ENCODE measurements around the gene ETV2. TPM values are rescaled to one million over a fixed set of nuclear protein-coding genes. Genes with fewer than 3 reads are reported as not detected.
"Not testable (repeated sequence)": the region's sequence is repeated elsewhere in the genome, so short reads cannot be mapped to it uniquely, and the experiment has no call there.

The ETV2 gene
- total RNA-seq, 4 donors from 2014 or later = 1.1 to 35.2 (median 3.5) TPM; not detected in 1

- WGBS, 2 donors (ENCODE audit: low coverage in 1 of 2) = 71 to 73% methylated on average over 9 of the region's 9 CpGs
- intact Hi-C loops (cut with DNase I; ENCODE audit: low total_unique reads) = no loop called here
- no peak overlapping the region for H3K4me3 ChIP-seq
- H3K9me3 ChIP-seq = no peaks in the 10 kb centered on the region
- no peak overlapping the region for H3K27ac ChIP-seq
- in situ Hi-C loops (cut with MboI; ENCODE audit: low pct_ligation_motif_present in 1 of 4, low pct_unique_long_range_greater_than_20kb in 1 of 4, low sequenced_read_pairs in 3 of 4) = no loop called here
- H3K36me3 ChIP-seq = peaks cover 0 to 41% (median 20%) of the 10 kb centered on the region in 4 donors
- H3K27me3 ChIP-seq = no peaks in the 10 kb centered on the region
- peaks cover 0 to 25% (median 20%) of the 10 kb centered on the region in 4 donors for H3K4me1 ChIP-seq
- DNase-seq = no peak
- TF ChIP-seq POLR2A (IDR thresholded peaks at IDR 0.05) (no peak), POLR2AphosphoS5 (IDR thresholded peaks at IDR 0.05) (no peak), EP300 (IDR thresholded peaks at IDR 0.05; ENCODE audit: low read depth) (no peak), CTCF (IDR thresholded peaks at IDR 0.05) (no peak)
These were observed 9.0 kb downstream of the ETV2 start for GRCh38 chr19:35650581-35650980.

- H3K27ac ChIP-seq; H3K27me3 ChIP-seq; intact Hi-C loops (cut with DNase I; ENCODE audit: low total_unique reads); DNase-seq; H3K4me3 ChIP-seq; H3K4me1 ChIP-seq; in situ Hi-C loops (cut with MboI; ENCODE audit: low pct_ligation_motif_present in 1 of 4, low pct_unique_long_range_greater_than_20kb in 1 of 4, low sequenced_read_pairs in 3 of 4); H3K9me3 ChIP-seq: not testable (repeated sequence)
- H3K36me3 ChIP-seq = peaks cover 0 to 79% (median 31%) of the 10 kb centered on the region in 4 donors
- 95 to 100% methylated on average over 1 to 6 of the region's 6 CpGs for WGBS, 2 donors (ENCODE audit: low coverage in 1 of 2)
These were observed 13.3 kb downstream of the ETV2 start for GRCh38 chr19:35654828-35655227.

GRCh38 chr19:35655600-35655999 is 14.1 kb downstream of the ETV2 start:
- Histone ChIP-seq H3K9me3 (no peaks in the 10 kb centered on the region), H3K27ac (no peak overlapping the region), H3K4me1 (peaks cover 0 to under 1% (median 0%) of the 10 kb centered on the region in 4 donors), H3K36me3 (peaks cover 0 to 86% (median 32%) of the 10 kb centered on the region in 4 donors), H3K27me3 (no peaks in the 10 kb centered on the region), H3K4me3 (no peak overlapping the region)
- WGBS, 2 donors (ENCODE audit: low coverage in 1 of 2) = 92 to 95% methylated on average over 4 of the region's 4 CpGs
- TF ChIP-seq EP300 (IDR thresholded peaks at IDR 0.05; ENCODE audit: low read depth) (no peak), POLR2A (IDR thresholded peaks at IDR 0.05) (no peak), CTCF (IDR thresholded peaks at IDR 0.05) (no peak), POLR2AphosphoS5 (IDR thresholded peaks at IDR 0.05) (no peak)
- intact Hi-C loops (cut with DNase I; ENCODE audit: low total_unique reads) = no loop called here
- in situ Hi-C loops (cut with MboI; ENCODE audit: low pct_ligation_motif_present in 1 of 4, low pct_unique_long_range_greater_than_20kb in 1 of 4, low sequenced_read_pairs in 3 of 4) = no loop called here
- no peak for DNase-seq

- H3K9me3 ChIP-seq = no peaks in the 10 kb centered on the region
- H3K27me3 ChIP-seq = no peaks in the 10 kb centered on the region
- DNase-seq = no peak
- no peaks in the 10 kb centered on the region for H3K4me1 ChIP-seq
- no peak overlapping the region for H3K27ac ChIP-seq
- 80 to 91% methylated on average over 1 to 6 of the region's 6 CpGs for WGBS, 2 donors (ENCODE audit: low coverage in 1 of 2)
- TF ChIP-seq POLR2AphosphoS5 (IDR thresholded peaks at IDR 0.05) (no peak), CTCF (IDR thresholded peaks at IDR 0.05) (no peak), EP300 (IDR thresholded peaks at IDR 0.05; ENCODE audit: low read depth) (no peak), POLR2A (IDR thresholded peaks at IDR 0.05) (no peak)
- H3K36me3 ChIP-seq = peaks cover 0 to 88% (median 33%) of the 10 kb centered on the region in 4 donors
- in situ Hi-C loops (cut with MboI; ENCODE audit: low pct_ligation_motif_present in 1 of 4, low pct_unique_long_range_greater_than_20kb in 1 of 4, low sequenced_read_pairs in 3 of 4) (no loop called here), intact Hi-C loops (cut with DNase I; ENCODE audit: low total_unique reads) (no loop called here)
- H3K4me3 ChIP-seq = no peak overlapping the region
These were observed 15.2 kb downstream of the ETV2 start for GRCh38 chr19:35656700-35657099.
